GM19438 (cell line): Measurements from ENCODE around the gene LEF1.

Experiments
- ATAC-seq: cut with Tn5 transposase; IDR thresholded peaks from one replicate; pipeline ENCODE4 v1.9.1; 2021; ENCODE audit warnings: low read depth; ENCODE audit not compliant: unreplicated experiment

The LEF1 gene

GRCh38 chr4:108152980-108153379 lies 15.8 kb downstream of the LEF1 start:
- ATAC-seq = no peak

- no peak for ATAC-seq
Observed at GRCh38 chr4:108149588-108150380, 18.9 kb downstream of the LEF1 start.

GRCh38 chr4:108148316-108148715 lies 20.4 kb downstream of the LEF1 start:
- no peak for ATAC-seq

- ATAC-seq = no peak
Observed at GRCh38 chr4:108146819-108147218, 21.9 kb downstream of the LEF1 start.

- ATAC-seq = no peak
Observed at GRCh38 chr4:108146336-108146735, 22.4 kb downstream of the LEF1 start.

GRCh38 chr4:108144451-108144850 lies 24.3 kb downstream of the LEF1 start:
- no peak for ATAC-seq

- no peak for ATAC-seq
Observed at GRCh38 chr4:108143515-108143914, 25.2 kb downstream of the LEF1 start.

GRCh38 chr4:108142870-108143269 lies 25.9 kb downstream of the LEF1 start:
- ATAC-seq = no peak

GRCh38 chr4:108141213-108141950 lies 27.4 kb downstream of the LEF1 start:
- no peak for ATAC-seq

GRCh38 chr4:108140328-108140727 lies 28.4 kb downstream of the LEF1 start:
- ATAC-seq = no peak

- ATAC-seq = no peak
Observed at GRCh38 chr4:108139089-108139488, 29.6 kb downstream of the LEF1 start.

- ATAC-seq = no peak
Observed at GRCh38 chr4:108135549-108136209, 33.1 kb downstream of the LEF1 start.

GRCh38 chr4:108130955-108131354 lies 37.8 kb downstream of the LEF1 start:
- no peak for ATAC-seq

- ATAC-seq = no peak
Observed at GRCh38 chr4:108129196-108129595, 39.5 kb downstream of the LEF1 start.

- ATAC-seq = no peak
Observed at GRCh38 chr4:108126806-108127205, 41.9 kb downstream of the LEF1 start.

- no peak for ATAC-seq
Observed at GRCh38 chr4:108120789-108121188, 47.9 kb downstream of the LEF1 start.

- no peak for ATAC-seq
Observed at GRCh38 chr4:108119199-108119800, 49.4 kb downstream of the LEF1 start.

GRCh38 chr4:108118505-108118904 lies 50.2 kb downstream of the LEF1 start:
- peak; percentile 90 for ATAC-seq

- ATAC-seq = no peak
Observed at GRCh38 chr4:108117418-108118182, 51.1 kb downstream of the LEF1 start.

GRCh38 chr4:108116423-108117168 lies 52.1 kb downstream of the LEF1 start:
- ATAC-seq = no peak
